CD4-positive, CD25-positive, alpha-beta regulatory T cell (primary cell): ENCODE results near the gene SULT1A4. TPM values are rescaled to one million over a fixed set of nuclear protein-coding genes. Genes with fewer than 3 reads are reported as not detected.

ENCODE experiments used
- polyA plus RNA-seq, 4 donors: library from polyadenylated mRNA; unstranded; fragments of 300-500 nt; fragmentation: Illumina TruSeq; gene quantifications; one replicate each; pipeline ENCODE4 v1.2.3, GENCODE V29; 2021
- total RNA-seq: library from RNA; stranded (reverse); gene quantifications from one replicate; pipeline ENCODE4 v1.2.3, GENCODE V29; 2022

Gene SULT1A4
- total and polyA plus RNA-seq, 5 donors from 2014 or later: 0.54 to 1.7 (median 1.1) TPM; not detected in 1

Other genes starting within 250 kb of the SULT1A4 start
- gene NPIPB11, start 53.2 kb upstream of the SULT1A4 start, total RNA-seq: 1.8 TPM
- under 1 TPM; 0.21 to 0.32 (median 0.27) TPM for gene NPIPB11, start 53.2 kb upstream of the SULT1A4 start, polyA plus RNA-seq
- 7.4 TPM for gene BOLA2, start 5.6 kb upstream of the SULT1A4 start, total RNA-seq
- 10 to 100 TPM; 19.0 to 41.9 (median 24.9) TPM for gene BOLA2, start 5.6 kb upstream of the SULT1A4 start, polyA plus RNA-seq
- 20.0 TPM for gene SLX1B, start 5.4 kb upstream of the SULT1A4 start, total RNA-seq
- 10 to 100 TPM in 3 of 4 donors, 1 to 10 TPM in 1; 8.7 to 20.6 (median 13.3) TPM for gene SLX1B, start 5.4 kb upstream of the SULT1A4 start, polyA plus RNA-seq
- 170 TPM for gene NPIPB12, start 46.5 kb downstream of the SULT1A4 start, total RNA-seq
- gene NPIPB12, start 46.5 kb downstream of the SULT1A4 start, polyA plus RNA-seq: 1 to 10 TPM; 1.6 to 4.1 (median 2.5) TPM
- 149 TPM for gene SPN, start 203.3 kb downstream of the SULT1A4 start, total RNA-seq
- 100 to 1,000 TPM; 103 to 135 (median 126) TPM for gene SPN, start 203.3 kb downstream of the SULT1A4 start, polyA plus RNA-seq
- 2.4 TPM for gene QPRT, start 219.3 kb downstream of the SULT1A4 start, total RNA-seq
- gene QPRT, start 219.3 kb downstream of the SULT1A4 start, polyA plus RNA-seq: 1 to 10 TPM in 1 of 4 donors, under 1 TPM in 3; 0.53 to 2.1 (median 0.69) TPM